Caco-2 (cell line): Measurements from ENCODE around the gene SLC15A5. TPM values are rescaled to one million over a fixed set of nuclear protein-coding genes. Genes with fewer than 3 reads are reported as not detected.

Experiments
- BruUV-seq: library from RNA; stranded (reverse); fragments of 400-500 nt; replicated peaks from 2 replicates; lab custom pipeline; 2021; lab: Mats Ljungman, UMichigan
- CTCF ChIA-PET: fragments of 300-600 bp; sonication (Branson Sonifier 250); formaldehyde crosslinking; loops from one replicate; lab custom pipeline; 2022; ENCODE audit warnings: antibody characterized with exemption; lab: Charles Lee
- POLR2A ChIA-PET: fragments of 300-600 bp; sonication (Branson Sonifier 250); formaldehyde crosslinking; loops from one replicate; lab custom pipeline; 2022; ENCODE audit warnings: antibody characterized with exemption; lab: Charles Lee
- DNase-seq, 2 experiments: peaks; one replicate each; pipeline versions ENCODE4 v3.0.0 to v3.0.0-alpha.2; 2020 to 2022
- H3K27me3 ChIP-seq: replicated peaks from 2 replicates; pipeline ENCODE4 v1.6.0; 2011; ENCODE audit warnings: low read length; ENCODE audit not compliant: control insufficient read depth, insufficient read depth
- H3K36me3 ChIP-seq: 2 replicates; pipeline ENCODE4 v1.5.1; 2011; ENCODE audit warnings: low read length; ENCODE audit not compliant: control insufficient read depth, insufficient read depth
- H3K4me1 ChIP-seq: fragments of 250-450 bp; sonication (Bioruptor Pico); 2 replicates; pipeline ENCODE4 v1.5.1; 2020; ENCODE audit warnings: mild to moderate bottlenecking
- H3K4me3 ChIP-seq: 2 replicates; pipeline ENCODE4 v1.5.1; 2011; ENCODE audit warnings: low read depth, mild to moderate bottlenecking, control low read depth, low read length
- H3K9me3 ChIP-seq: fragments of 250-450 bp; sonication (Bioruptor Pico); 2 replicates; pipeline ENCODE4 v1.5.1; 2020; ENCODE audit warnings: mild to moderate bottlenecking, moderate library complexity
- H3K27ac Mint-ChIP-seq: one replicate; pipeline ENCODE4 v1.8.0; 2022; ENCODE audit warnings: mixed read lengths; ENCODE audit not compliant: unreplicated experiment
- H3K27me3 Mint-ChIP-seq: one replicate; pipeline ENCODE4 v1.8.0; 2022; ENCODE audit warnings: mixed read lengths; ENCODE audit not compliant: insufficient read depth, unreplicated experiment
- H3K36me3 Mint-ChIP-seq: one replicate; pipeline ENCODE4 v1.8.0; 2022; ENCODE audit warnings: mild to moderate bottlenecking, mixed read lengths; ENCODE audit not compliant: insufficient read depth, unreplicated experiment
- H3K4me1 Mint-ChIP-seq: one replicate; pipeline ENCODE4 v1.8.0; 2022; ENCODE audit warnings: low read depth, mixed read lengths; ENCODE audit not compliant: unreplicated experiment
- H3K4me3 Mint-ChIP-seq: one replicate; pipeline ENCODE4 v1.8.0; 2022; ENCODE audit warnings: mild to moderate bottlenecking, moderate library complexity, mixed read lengths; ENCODE audit not compliant: unreplicated experiment
- H3K9me3 Mint-ChIP-seq: one replicate; pipeline ENCODE4 v1.8.0; 2022; ENCODE audit warnings: mixed read lengths; ENCODE audit not compliant: unreplicated experiment
- intact Hi-C: fragments of 100-400 bp; cut with micrococcal nuclease; formaldehyde crosslinking; loops from one replicate; pipeline ENCODE4 v1.10.0; 2022; ENCODE audit not compliant: unreplicated experiment
- total RNA-seq: library from RNA; stranded (reverse); gene quantifications from 2 replicates; pipeline ENCODE4 v1.2.3, GENCODE V29; 2022
- TF ChIP-seq, protein P1 (sequence below), 2 experiments: fragments of 200-600 bp in 1 of 2; IDR thresholded peaks; 1 replicate in 1 of 2; 2 replicates in 1 of 2; pipeline versions ENCODE4 v1.5.1 to v1.8.0; 2011 to 2022; ENCODE audit warnings: antibody characterized with exemption in 1 of 2, control low read depth in 1 of 2, inconsistent platforms in 1 of 2, low read depth in 1 of 2, low read length in 1 of 2, mild to moderate bottlenecking in 1 of 2, moderate library complexity in 1 of 2; ENCODE audit not compliant: insufficient read depth in 1 of 2, severe bottlenecking in 1 of 2, unreplicated experiment in 1 of 2

Gene SLC15A5
- total RNA-seq, 1 experiment from 2014 or later, result not detected

DNA sequence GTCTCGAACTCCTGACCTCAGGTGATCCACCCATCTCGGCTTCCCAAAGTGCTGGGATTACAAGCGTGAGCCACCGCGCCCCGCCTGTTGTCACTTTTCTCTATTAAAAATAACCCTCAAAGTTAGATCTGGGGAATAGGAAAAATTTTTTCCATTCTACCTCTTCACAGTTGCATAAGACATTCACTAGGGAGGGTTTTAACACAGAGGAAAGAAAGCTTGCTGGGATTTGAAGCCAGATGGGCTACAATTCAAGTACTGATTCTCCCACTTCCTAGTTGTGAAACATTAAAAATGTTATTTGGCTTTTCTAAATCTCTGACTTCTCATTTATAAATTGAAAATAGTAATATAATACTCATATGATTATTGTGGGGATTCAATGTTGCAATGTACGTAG, 23.3 kb upstream of the SLC15A5 start:
- DNase-seq, result no peak
- Mint-ChIP-seq H3K27me3 (peaks cover 8% of the 10 kb centered on the region), H3K4me3 (no peak overlapping the region), H3K36me3 (no peaks in the 10 kb centered on the region), H3K4me1 (no peaks in the 10 kb centered on the region), H3K9me3 (no peaks in the 10 kb centered on the region), H3K27ac (no peak overlapping the region)
- CTCF ChIA-PET, result no interaction called here
- intact Hi-C loops, result no loop called here
- TF ChIP-seq, protein P1, sequence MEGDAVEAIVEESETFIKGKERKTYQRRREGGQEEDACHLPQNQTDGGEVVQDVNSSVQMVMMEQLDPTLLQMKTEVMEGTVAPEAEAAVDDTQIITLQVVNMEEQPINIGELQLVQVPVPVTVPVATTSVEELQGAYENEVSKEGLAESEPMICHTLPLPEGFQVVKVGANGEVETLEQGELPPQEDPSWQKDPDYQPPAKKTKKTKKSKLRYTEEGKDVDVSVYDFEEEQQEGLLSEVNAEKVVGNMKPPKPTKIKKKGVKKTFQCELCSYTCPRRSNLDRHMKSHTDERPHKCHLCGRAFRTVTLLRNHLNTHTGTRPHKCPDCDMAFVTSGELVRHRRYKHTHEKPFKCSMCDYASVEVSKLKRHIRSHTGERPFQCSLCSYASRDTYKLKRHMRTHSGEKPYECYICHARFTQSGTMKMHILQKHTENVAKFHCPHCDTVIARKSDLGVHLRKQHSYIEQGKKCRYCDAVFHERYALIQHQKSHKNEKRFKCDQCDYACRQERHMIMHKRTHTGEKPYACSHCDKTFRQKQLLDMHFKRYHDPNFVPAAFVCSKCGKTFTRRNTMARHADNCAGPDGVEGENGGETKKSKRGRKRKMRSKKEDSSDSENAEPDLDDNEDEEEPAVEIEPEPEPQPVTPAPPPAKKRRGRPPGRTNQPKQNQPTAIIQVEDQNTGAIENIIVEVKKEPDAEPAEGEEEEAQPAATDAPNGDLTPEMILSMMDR (IDR thresholded peaks at IDR 0.05; ENCODE audit: insufficient read depth in 1 of 2, low read depth in 1 of 2, low read length in 1 of 2, severe bottlenecking in 1 of 2, unreplicated experiment in 1 of 2), result no peak
- H3K9me3 ChIP-seq, result no peaks in the 10 kb centered on the region
- POLR2A ChIA-PET, result no interaction called here
- no peaks in the 10 kb centered on the region for H3K27me3 ChIP-seq
- no peaks in the 10 kb centered on the region for H3K36me3 ChIP-seq
- no TSS peak for BruUV-seq
- no peak overlapping the region for H3K4me3 ChIP-seq
- no peaks in the 10 kb centered on the region for H3K4me1 ChIP-seq

DNA sequence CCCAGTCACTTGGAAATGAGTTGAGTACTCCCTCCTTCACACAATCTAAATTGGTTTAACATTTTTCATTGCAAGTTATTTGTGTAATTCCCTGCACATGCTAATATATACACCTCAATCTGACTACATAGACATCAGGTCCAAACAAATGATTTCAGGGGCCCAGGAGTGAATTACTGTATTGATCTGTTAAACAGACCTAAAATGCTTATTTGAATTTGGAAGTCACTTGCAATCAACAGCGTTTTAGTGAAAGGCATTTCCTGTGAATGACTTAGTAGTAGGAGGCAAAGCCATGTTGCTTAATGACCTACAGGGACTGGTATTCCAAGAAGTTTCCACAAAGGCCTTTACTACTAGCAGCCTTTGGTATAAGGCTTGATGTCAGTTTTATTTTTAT, 22.6 kb upstream of the SLC15A5 start:
- H3K9me3 ChIP-seq, result no peaks in the 10 kb centered on the region
- CTCF ChIA-PET, result no interaction called here

DNA sequence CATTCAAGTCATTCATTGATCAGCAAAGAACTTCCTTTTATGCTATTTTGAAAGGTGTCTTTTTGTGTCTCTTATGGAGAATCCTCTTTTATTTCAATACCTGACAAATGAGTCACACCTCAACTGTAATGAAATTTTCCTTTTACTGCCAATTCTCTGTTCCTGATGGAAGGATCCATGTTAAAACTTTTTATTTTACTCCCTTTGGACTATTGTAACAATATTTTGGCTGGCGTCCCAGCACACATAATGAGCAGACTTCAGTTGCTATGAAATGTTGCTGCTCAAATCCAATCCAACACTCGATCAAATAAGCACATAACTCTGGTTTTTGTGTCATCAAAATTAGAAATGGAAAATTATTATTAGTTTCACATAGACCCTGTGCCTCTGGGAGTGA, 21.9 kb upstream of the SLC15A5 start:
- Histone ChIP-seq H3K4me1 (no peaks in the 10 kb centered on the region), H3K27me3 (no peaks in the 10 kb centered on the region), H3K9me3 (no peaks in the 10 kb centered on the region), H3K4me3 (no peak overlapping the region), H3K36me3 (no peaks in the 10 kb centered on the region)
- Mint-ChIP-seq H3K4me1 (no peaks in the 10 kb centered on the region), H3K27me3 (peaks cover 8% of the 10 kb centered on the region), H3K4me3 (no peak overlapping the region), H3K9me3 (no peaks in the 10 kb centered on the region), H3K27ac (no peak overlapping the region), H3K36me3 (no peaks in the 10 kb centered on the region)
- no TSS peak for BruUV-seq
- intact Hi-C loops, result no loop called here
- DNase-seq, result no peak
- ChIA-PET POLR2A (no interaction called here), CTCF (no interaction called here)
- TF ChIP-seq, protein P1 (IDR thresholded peaks at IDR 0.05; ENCODE audit: insufficient read depth in 1 of 2, low read depth in 1 of 2, low read length in 1 of 2, severe bottlenecking in 1 of 2, unreplicated experiment in 1 of 2), result no peak

More for the DNA sequence above, 22.6 kb upstream of the SLC15A5 start:
- Mint-ChIP-seq H3K27me3 (peaks cover 8% of the 10 kb centered on the region), H3K27ac (no peak overlapping the region), H3K9me3 (no peaks in the 10 kb centered on the region), H3K4me3 (no peak overlapping the region), H3K4me1 (no peaks in the 10 kb centered on the region), H3K36me3 (no peaks in the 10 kb centered on the region)
- TF ChIP-seq, protein P1 (IDR thresholded peaks at IDR 0.05; ENCODE audit: insufficient read depth in 1 of 2, low read depth in 1 of 2, low read length in 1 of 2, severe bottlenecking in 1 of 2, unreplicated experiment in 1 of 2), result no peak
- Histone ChIP-seq H3K4me1 (no peaks in the 10 kb centered on the region), H3K4me3 (no peak overlapping the region), H3K27me3 (no peaks in the 10 kb centered on the region), H3K36me3 (no peaks in the 10 kb centered on the region)
- no TSS peak for BruUV-seq
- DNase-seq, result no peak
- POLR2A ChIA-PET, result no interaction called here
- intact Hi-C loops, result no loop called here
